Karpas-422 (cell line): ENCODE data around the gene SUPT3H. TPM values are rescaled to one million over a fixed set of nuclear protein-coding genes. Genes with fewer than 3 reads are reported as not detected.

ENCODE experiments used
- DNase-seq: peaks from one replicate; pipeline ENCODE4 v3.0.0-alpha.2; 2015
- H2AFZ ChIP-seq: fragments of 200-600 bp; sonication (generic); 2 replicates; pipeline ENCODE4 v1.6.1; 2014; ENCODE audit warnings: antibody characterized with exemption, low read length, mixed read lengths
- H3K27ac ChIP-seq: fragments of 200-600 bp; sonication (generic); 2 replicates; pipeline ENCODE4 v1.5.1; 2014; ENCODE audit warnings: mild to moderate bottlenecking, low read length, moderate library complexity
- H3K27me3 ChIP-seq: fragments of 200-600 bp; sonication (generic); 2 replicates; pipeline ENCODE4 v1.6.1; 2014; ENCODE audit warnings: low read length, mixed read lengths
- H3K36me3 ChIP-seq: fragments of 200-600 bp; sonication (generic); 2 replicates; pipeline ENCODE4 v1.6.1; 2014; ENCODE audit warnings: low read length, mixed read lengths; ENCODE audit not compliant: insufficient read depth
- H3K4me1 ChIP-seq: fragments of 200-600 bp; sonication (generic); 2 replicates; pipeline ENCODE4 v1.6.1; 2014; ENCODE audit warnings: mild to moderate bottlenecking, low read length, mixed read lengths
- H3K4me2 ChIP-seq: fragments of 200-600 bp; sonication (generic); 2 replicates; pipeline ENCODE4 v1.6.1; 2014; ENCODE audit warnings: low read length, low read depth, mild to moderate bottlenecking; ENCODE audit not compliant: poor library complexity, severe bottlenecking
- H3K4me3 ChIP-seq: fragments of 200-600 bp; sonication (generic); 2 replicates; pipeline ENCODE4 v1.5.1; 2014; ENCODE audit warnings: mild to moderate bottlenecking, antibody characterized with exemption, low read length, mixed read lengths
- H3K79me2 ChIP-seq: fragments of 200-600 bp; sonication (generic); 2 replicates; pipeline ENCODE4 v1.6.1; 2014; ENCODE audit warnings: mild to moderate bottlenecking, low read length, mixed read lengths
- H3K9ac ChIP-seq: fragments of 200-600 bp; sonication (generic); 2 replicates; pipeline ENCODE4 v1.6.0; 2014; ENCODE audit warnings: low read length
- H3K9me2 ChIP-seq: fragments of 200-600 bp; sonication (generic), shearing (Covaris generic); replicated peaks from 2 replicates; pipeline ENCODE4 v1.6.0; 2014; ENCODE audit warnings: mild to moderate bottlenecking, low read length, moderate library complexity; ENCODE audit not compliant: insufficient read depth
- H3K9me3 ChIP-seq: fragments of 300-700, 200-600 bp; sonication (generic); 2 replicates; pipeline ENCODE4 v1.6.1; 2014; ENCODE audit warnings: low read length, mixed read lengths
- H4K20me1 ChIP-seq: fragments of 200-600 bp; sonication (generic); 2 replicates; pipeline ENCODE4 v1.6.1; 2014; ENCODE audit warnings: mild to moderate bottlenecking, antibody characterized with exemption, low read length, low read depth; ENCODE audit not compliant: insufficient read depth
- total RNA-seq: library from RNA; depleted of rRNA; stranded (reverse); fragments of >200 nt; shearing (Covaris generic); gene quantifications from 2 replicates; pipeline ENCODE4 v1.2.3, GENCODE V29; 2014; ENCODE audit warnings: low replicate concordance

Gene SUPT3H
- total RNA-seq, 1 experiment from 2014 or later, result 2.6 TPM

GRCh38 chr6:45170309-45170708 is 207.4 kb downstream of the SUPT3H start:
- Histone ChIP-seq H3K79me2 (no peaks in the 10 kb centered on the region), H3K27ac (no peak overlapping the region), H3K9me2 (no peaks in the 10 kb centered on the region), H2AFZ (no peak overlapping the region), H4K20me1 (no peaks in the 10 kb centered on the region), H3K36me3 (no peaks in the 10 kb centered on the region), H3K9me3 (no peaks in the 10 kb centered on the region), H3K4me1 (no peaks in the 10 kb centered on the region), H3K27me3 (no peaks in the 10 kb centered on the region), H3K9ac (no peak overlapping the region), H3K4me2 (no peak overlapping the region), H3K4me3 (no peak overlapping the region)
- DNase-seq, result no peak

- no peaks in the 10 kb centered on the region for H3K9me3 ChIP-seq
- no peak overlapping the region for H3K4me3 ChIP-seq
- H3K4me1 ChIP-seq, result no peaks in the 10 kb centered on the region
- DNase-seq, result no peak
- H4K20me1 ChIP-seq, result no peaks in the 10 kb centered on the region
- no peak overlapping the region for H3K9ac ChIP-seq
- H3K36me3 ChIP-seq, result no peaks in the 10 kb centered on the region
- H3K79me2 ChIP-seq, result no peaks in the 10 kb centered on the region
- no peaks in the 10 kb centered on the region for H3K9me2 ChIP-seq
- no peak overlapping the region for H3K27ac ChIP-seq
- H2AFZ ChIP-seq, result no peak overlapping the region
- no peaks in the 10 kb centered on the region for H3K27me3 ChIP-seq
- no peak overlapping the region for H3K4me2 ChIP-seq
Measured at GRCh38 chr6:45169815-45170214, 207.9 kb downstream of the SUPT3H start.

- Histone ChIP-seq H2AFZ (no peak overlapping the region), H3K4me2 (no peak overlapping the region), H3K27ac (no peak overlapping the region), H3K9me2 (no peaks in the 10 kb centered on the region), H3K9ac (no peak overlapping the region), H4K20me1 (no peaks in the 10 kb centered on the region), H3K79me2 (no peaks in the 10 kb centered on the region), H3K4me3 (no peak overlapping the region), H3K27me3 (no peaks in the 10 kb centered on the region), H3K4me1 (no peaks in the 10 kb centered on the region), H3K36me3 (no peaks in the 10 kb centered on the region), H3K9me3 (no peaks in the 10 kb centered on the region)
- DNase-seq, result no peak
Measured at GRCh38 chr6:45163952-45164766, 213.6 kb downstream of the SUPT3H start.

GRCh38 chr6:45160305-45160704 is 217.4 kb downstream of the SUPT3H start:
- Histone ChIP-seq H3K4me2 (no peak overlapping the region), H4K20me1 (no peaks in the 10 kb centered on the region), H2AFZ (no peak overlapping the region), H3K9ac (no peak overlapping the region), H3K9me3 (no peaks in the 10 kb centered on the region), H3K4me1 (no peaks in the 10 kb centered on the region), H3K79me2 (no peaks in the 10 kb centered on the region), H3K9me2 (no peaks in the 10 kb centered on the region), H3K36me3 (no peaks in the 10 kb centered on the region), H3K27ac (no peak overlapping the region), H3K4me3 (no peak overlapping the region), H3K27me3 (no peaks in the 10 kb centered on the region)
- DNase-seq, result no peak

GRCh38 chr6:45156075-45156474 is 221.7 kb downstream of the SUPT3H start:
- Histone ChIP-seq H3K4me3 (no peak overlapping the region), H3K4me1 (no peaks in the 10 kb centered on the region), H4K20me1 (no peaks in the 10 kb centered on the region), H3K9me3 (no peaks in the 10 kb centered on the region), H3K36me3 (no peaks in the 10 kb centered on the region), H2AFZ (no peak overlapping the region), H3K27ac (no peak overlapping the region), H3K9me2 (no peaks in the 10 kb centered on the region), H3K79me2 (no peaks in the 10 kb centered on the region), H3K9ac (no peak overlapping the region), H3K27me3 (no peaks in the 10 kb centered on the region), H3K4me2 (no peak overlapping the region)
- no peak for DNase-seq

GRCh38 chr6:45155341-45155894 is 222.3 kb downstream of the SUPT3H start:
- no peaks in the 10 kb centered on the region for H3K4me1 ChIP-seq
- H3K27me3 ChIP-seq, result no peaks in the 10 kb centered on the region
- H3K4me2 ChIP-seq, result no peak overlapping the region
- H3K9me3 ChIP-seq, result no peaks in the 10 kb centered on the region
- H3K27ac ChIP-seq, result no peak overlapping the region
- no peaks in the 10 kb centered on the region for H3K9me2 ChIP-seq
- H4K20me1 ChIP-seq, result no peaks in the 10 kb centered on the region
- H3K79me2 ChIP-seq, result no peaks in the 10 kb centered on the region
- no peak overlapping the region for H2AFZ ChIP-seq
- no peak overlapping the region for H3K4me3 ChIP-seq
- DNase-seq, result no peak
- H3K9ac ChIP-seq, result no peak overlapping the region
- no peaks in the 10 kb centered on the region for H3K36me3 ChIP-seq

- Histone ChIP-seq H2AFZ (no peak overlapping the region), H3K9me3 (no peaks in the 10 kb centered on the region), H3K36me3 (no peaks in the 10 kb centered on the region), H3K4me1 (no peaks in the 10 kb centered on the region), H3K4me3 (no peak overlapping the region), H3K9ac (no peak overlapping the region), H4K20me1 (no peaks in the 10 kb centered on the region), H3K27ac (no peak overlapping the region), H3K27me3 (no peaks in the 10 kb centered on the region), H3K9me2 (no peaks in the 10 kb centered on the region), H3K79me2 (no peaks in the 10 kb centered on the region), H3K4me2 (no peak overlapping the region)
- no peak for DNase-seq
Measured at GRCh38 chr6:45154679-45155078, 223.1 kb downstream of the SUPT3H start.

- H3K4me2 ChIP-seq, result no peak overlapping the region
- H4K20me1 ChIP-seq, result no peaks in the 10 kb centered on the region
- H3K9me2 ChIP-seq, result no peaks in the 10 kb centered on the region
- H3K9ac ChIP-seq, result no peak overlapping the region
- no peaks in the 10 kb centered on the region for H3K79me2 ChIP-seq
- no peaks in the 10 kb centered on the region for H3K4me1 ChIP-seq
- no peak overlapping the region for H3K27ac ChIP-seq
- DNase-seq, result no peak
- no peak overlapping the region for H3K4me3 ChIP-seq
- H3K36me3 ChIP-seq, result no peaks in the 10 kb centered on the region
- no peaks in the 10 kb centered on the region for H3K27me3 ChIP-seq
- H3K9me3 ChIP-seq, result no peaks in the 10 kb centered on the region
- no peak overlapping the region for H2AFZ ChIP-seq
Measured at GRCh38 chr6:45148711-45149341, 228.9 kb downstream of the SUPT3H start.
